CD4-positive, alpha-beta T cell treated with Interleukin-15 for 1 hour (primary cell): ENCODE results near the gene TUFT1.
A peak's percentile ranks its signal among the peaks of the same experiment; 100 is the strongest.

Experiments used
- DNase-seq: peaks from one replicate; pipeline ENCODE4 v3.0.0-alpha.2; 2020

The TUFT1 gene

DNA sequence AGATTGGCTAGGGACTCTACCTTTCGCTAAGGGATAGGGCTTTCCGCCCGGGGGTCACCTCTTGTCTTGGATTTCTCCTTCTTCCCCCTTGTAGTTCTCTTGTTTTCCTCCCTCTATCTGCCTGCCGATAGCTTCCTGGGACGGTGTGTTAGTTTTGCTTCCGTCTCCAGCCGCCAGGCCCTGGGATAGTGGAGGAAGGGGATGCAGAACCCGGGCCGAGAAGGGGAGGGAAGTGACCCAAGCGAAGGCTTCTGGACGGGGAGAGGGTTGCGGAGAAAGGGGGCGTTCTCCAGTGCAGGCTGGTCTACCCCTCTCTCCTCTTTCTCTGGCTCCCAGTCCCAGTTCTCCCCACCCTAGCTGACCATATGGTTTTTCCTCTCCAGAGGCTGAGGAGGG lies 871 bp downstream of the TUFT1 start:
- no peak for DNase-seq

GRCh38 chr1:151541752-151542151 lies 1.6 kb downstream of the TUFT1 start:
- DNase-seq = no peak

DNA sequence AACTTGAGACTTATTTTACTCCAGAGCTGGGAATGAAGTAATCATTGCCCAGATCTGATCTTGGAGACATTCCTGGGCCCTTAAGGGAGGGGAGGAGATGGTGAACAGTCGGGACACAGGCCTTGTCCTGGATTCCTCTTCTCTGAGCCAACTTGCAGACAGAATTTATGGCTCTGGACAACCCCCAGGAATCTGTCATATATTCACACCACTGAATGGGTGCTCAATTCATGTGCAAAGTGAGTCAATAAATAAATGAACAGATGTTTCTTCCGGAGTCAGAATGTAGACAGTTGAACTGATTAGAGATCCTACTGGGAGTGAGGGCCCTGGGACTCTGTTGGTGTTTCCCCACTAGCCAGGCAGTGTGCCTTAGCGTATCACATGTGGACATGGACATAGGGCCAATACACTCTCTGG lies 2.6 kb downstream of the TUFT1 start:
- no peak for DNase-seq

- no peak for DNase-seq
These were observed 5.4 kb downstream of the TUFT1 start for GRCh38 chr1:151545542-151545941.

DNA sequence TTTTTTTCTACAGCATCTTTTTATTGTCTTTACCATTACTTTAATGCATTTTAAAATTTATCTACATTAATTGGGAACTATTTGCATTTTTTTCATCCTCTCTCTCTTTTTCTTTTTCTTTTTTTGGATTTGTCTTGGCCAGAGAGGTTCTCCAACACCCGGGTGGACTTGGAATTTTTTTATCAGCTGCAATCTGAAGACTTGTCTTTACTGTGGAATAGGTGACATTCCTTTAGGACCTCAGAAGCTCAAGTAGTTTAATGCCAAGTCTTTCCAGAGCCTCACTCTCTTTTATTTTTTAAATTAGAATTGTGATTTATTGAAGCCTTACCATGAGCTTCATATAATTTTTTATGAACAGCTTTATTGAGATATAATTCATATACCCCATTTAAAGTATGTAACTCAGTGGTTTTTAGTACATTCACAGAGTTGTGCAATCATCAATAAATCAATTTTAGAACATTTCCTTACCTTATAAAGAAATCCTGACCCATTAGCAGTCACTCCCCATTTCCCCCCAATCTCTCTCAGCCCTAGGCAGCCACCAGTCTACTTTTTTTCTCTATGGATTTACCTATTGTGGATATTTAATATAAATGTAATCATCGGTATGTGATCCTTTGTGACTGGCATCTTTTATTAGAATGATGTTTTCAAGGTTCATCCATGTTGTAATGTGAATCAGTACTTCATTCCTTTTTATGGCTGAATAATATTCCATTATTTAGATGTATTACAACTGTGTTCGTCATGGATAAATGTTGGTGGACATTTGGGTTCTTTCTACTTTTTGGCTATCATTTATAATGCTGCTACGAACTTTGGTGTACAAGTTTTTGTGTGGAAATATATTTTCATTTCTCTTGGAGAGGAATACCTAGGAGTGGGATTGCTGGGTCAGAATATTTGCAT lies 6.2 kb downstream of the TUFT1 start:
- no peak for DNase-seq

- DNase-seq = no peak
These were observed 7.2 kb downstream of the TUFT1 start for GRCh38 chr1:151547119-151547899.

GRCh38 chr1:151547900-151548230 lies 7.8 kb downstream of the TUFT1 start:
- DNase-seq = no peak

DNA sequence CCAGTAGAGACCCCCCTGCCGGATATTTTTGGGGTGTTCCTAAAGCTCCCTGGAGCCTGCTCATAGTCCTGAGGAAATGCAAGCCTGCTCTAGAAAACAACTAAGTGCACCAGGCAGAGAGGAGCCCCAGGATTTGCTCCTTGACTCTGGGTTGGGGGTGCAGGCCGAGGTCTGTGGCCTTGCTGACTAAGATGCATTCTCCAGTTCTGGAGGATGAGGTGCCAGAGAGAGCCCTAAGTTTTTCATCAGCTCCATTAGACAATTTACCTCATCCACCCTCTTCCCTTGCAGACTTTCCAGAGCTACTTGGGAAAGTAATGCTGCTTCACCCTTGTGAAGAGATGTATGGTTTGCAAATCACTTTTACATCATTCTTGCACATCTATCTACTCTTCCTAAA lies 9.1 kb downstream of the TUFT1 start:
- no peak for DNase-seq

GRCh38 chr1:151553659-151554058 lies 13.6 kb downstream of the TUFT1 start:
- no peak for DNase-seq

GRCh38 chr1:151556052-151556451 lies 15.9 kb downstream of the TUFT1 start:
- DNase-seq = no peak

DNA sequence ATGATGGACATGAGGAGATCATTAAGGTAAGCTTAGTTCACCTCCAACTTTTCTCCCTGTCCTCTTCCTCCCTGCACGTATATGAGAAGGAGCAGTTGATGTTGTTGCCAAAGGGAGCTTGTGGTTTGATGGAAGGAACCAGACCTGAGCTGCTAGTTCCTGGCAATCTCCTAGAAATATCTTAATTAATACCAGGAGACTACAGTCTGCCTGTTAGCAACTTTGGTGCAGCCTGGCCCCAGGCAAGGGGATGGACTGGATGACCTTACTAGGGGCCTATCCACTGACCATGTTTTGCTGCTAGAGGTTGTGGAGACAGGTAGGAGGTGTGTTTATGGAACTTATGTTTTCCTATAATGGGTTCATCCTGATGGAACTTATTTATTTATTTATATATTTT lies 22.6 kb downstream of the TUFT1 start:
- DNase-seq = no peak

DNA sequence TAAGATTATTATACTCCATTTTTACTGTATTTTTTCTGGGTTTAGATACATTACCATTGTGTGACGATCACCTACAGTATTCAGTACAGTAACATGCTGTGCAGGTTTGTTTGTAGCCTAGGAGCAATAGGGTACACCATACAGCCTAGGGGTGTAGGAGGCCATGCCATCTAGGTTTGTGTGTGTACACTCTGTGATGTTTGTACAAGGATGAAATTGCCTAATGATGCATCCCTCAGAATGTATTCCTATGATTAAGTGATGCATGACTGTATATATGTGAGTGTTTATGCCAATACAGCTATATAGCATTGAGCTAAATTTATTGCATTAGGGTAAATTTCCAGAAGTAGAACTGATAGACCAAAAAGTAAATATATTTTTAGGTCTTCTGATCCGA lies 23.3 kb downstream of the TUFT1 start:
- DNase-seq = no peak

DNA sequence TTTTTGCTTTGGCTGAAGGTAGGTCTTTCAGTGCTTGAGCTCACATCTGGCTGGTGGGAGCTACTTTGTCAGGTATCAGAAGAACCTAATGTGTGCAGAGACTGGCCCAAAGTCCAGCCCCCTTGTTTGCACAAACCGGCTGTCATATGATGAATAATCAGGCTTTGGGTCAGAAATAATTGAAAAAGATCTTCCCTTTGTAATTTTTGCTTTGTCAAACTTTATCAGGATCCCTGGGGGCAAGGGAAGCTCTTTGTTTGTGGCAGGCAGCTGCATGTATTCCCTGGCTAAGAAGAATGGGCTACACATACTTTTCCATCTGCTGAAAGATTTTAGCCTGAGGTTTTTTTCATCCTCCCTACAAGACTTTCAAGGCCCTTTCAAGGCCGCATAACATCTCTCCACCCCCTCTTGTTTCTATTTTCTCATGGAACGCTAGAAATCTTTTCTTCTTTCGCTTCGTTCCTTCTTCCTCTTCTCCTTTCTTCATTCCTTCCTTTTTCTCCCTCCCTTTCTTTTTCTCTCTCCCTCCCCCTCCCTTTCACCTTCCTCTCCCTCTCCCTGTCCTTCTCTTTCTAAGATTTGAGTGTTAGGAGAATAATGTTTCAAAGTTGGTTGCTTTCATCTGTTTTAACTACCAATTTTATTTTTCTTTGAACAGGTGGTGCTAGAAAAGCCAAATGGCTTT lies 25.5 kb downstream of the TUFT1 start:
- DNase-seq = no peak

- DNase-seq = peak; percentile 23
These were observed 28.5 kb downstream of the TUFT1 start for GRCh38 chr1:151568626-151569088.

DNA sequence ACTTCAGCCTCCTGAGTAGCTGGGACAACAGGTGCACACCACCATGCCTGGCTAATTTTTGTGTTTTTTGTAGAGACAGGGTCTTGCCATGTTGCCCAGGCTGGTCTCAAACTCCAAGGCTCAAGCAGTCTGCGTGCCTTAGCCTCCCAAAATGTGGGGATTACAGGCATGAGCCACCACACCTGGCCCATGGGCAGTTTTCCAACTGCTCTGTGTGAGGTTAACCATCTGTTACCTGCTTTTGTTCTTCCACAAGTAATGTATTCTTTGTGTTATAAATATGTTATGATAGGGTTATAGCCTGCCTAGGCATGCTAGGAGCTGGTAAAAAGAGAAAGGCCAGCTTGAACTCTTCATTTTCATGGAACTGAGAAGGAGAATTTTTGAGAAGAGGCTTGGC lies 30.7 kb downstream of the TUFT1 start:
- DNase-seq = no peak

- peak; percentile 36 for DNase-seq
These were observed 34.7 kb downstream of the TUFT1 start for GRCh38 chr1:151574575-151575529.

DNA sequence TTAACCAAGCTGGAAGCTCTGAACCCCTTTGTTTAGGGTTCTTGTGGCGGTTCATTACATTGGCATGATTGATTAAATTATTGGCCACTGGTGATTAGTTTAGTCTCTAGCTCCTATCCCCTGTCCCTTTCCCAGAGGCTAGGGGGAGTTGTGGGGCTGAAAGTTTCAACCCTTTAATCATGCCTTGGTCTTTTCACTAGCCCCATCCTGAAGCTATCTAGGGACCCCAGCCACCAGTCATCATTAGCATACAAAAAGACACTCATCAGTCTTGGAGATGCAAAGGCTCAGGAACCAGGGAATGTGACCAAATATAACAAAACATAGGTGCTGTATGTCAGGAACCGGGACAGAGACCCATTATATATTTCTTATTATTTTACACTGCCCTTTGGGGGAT lies 37.1 kb downstream of the TUFT1 start:
- DNase-seq = no peak

DNA sequence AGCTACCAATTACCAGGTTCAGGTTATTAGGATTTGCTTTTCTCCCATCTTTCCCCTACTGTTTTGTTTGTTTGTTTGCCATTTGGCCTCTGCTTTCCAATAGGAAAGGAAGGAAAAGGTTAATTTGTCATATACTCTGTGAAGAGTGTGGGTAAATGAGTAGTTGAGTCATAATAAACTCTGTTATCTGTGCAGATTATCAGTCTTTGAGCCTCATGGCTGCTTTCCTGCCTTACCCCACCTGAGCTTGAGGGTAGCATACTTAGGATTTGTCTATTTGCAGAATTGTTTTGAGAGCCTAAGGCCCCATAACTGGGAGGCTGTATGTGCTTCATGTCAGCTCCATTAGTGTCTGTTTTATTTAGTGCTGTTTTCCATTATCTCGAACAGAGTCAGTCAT lies 38.8 kb downstream of the TUFT1 start:
- no peak for DNase-seq

GRCh38 chr1:151579436-151580225 lies 39.5 kb downstream of the TUFT1 start:
- no peak for DNase-seq

- no peak for DNase-seq
These were observed 41.3 kb downstream of the TUFT1 start for GRCh38 chr1:151581451-151581850.

DNA sequence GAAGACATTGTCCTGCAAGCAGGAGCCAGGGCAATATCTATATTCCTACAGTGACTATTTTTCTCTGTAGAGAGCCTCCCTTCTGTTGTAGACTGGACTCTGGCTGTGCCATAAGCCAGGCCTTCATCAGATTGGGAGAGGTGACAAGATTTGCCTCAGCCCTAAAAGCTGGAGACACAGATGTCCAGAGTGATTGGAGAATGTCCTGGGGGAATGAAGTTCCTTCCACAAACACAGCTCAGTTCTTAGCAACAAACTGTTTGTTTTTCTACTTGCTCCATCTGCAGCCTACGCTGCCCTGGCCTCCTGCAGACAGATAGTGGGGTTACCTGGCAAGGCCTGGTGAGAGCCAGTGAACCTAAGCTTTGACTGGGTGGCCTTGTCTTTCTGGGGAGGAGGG lies 41.8 kb downstream of the TUFT1 start:
- no peak for DNase-seq

DNA sequence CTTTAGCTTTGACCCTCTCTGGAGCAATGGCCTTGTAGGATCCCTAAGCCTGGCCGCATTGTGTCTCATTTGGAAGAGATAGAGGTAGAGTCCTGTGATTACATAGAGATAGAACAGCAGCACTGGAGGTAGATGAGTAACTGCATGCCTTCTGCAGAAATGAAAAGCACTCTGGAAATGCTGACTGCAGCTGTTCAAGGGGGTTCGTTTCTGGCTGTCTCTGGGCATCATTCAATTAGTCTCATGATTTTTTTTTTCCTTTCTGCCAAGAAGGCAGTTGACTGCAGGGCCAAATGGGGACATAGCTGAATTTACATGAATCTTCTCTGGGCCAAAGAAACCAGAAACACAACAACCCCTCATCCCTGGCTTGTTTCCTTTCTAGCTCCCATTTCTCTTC lies 43.7 kb downstream of the TUFT1 start:
- no peak for DNase-seq
